ENCODE data around the gene ABHD8. TPM values are rescaled to one million over a fixed set of nuclear protein-coding genes. Genes with fewer than 3 reads are reported as not detected.
A peak's percentile ranks its signal among the peaks of the same experiment; 100 is the strongest.

The ABHD8 gene
- total and polyA plus RNA-seq, 2 experiments from 2014 or later = 8.7 to 19.1 TPM

GRCh38 chr19:17259118-17259780 is 44.0 kb downstream of the ABHD8 start:
- Histone ChIP-seq H3F3A (ENCODE audit: insufficient read depth) (no peaks in the 10 kb centered on the region), H3K9me3 (ENCODE audit: low read depth) (no peaks in the 10 kb centered on the region), H3K27ac (no peak overlapping the region), H3K27me3 (replicated peaks; ENCODE audit: insufficient read depth) (no peaks in the 10 kb centered on the region), H3K9ac (no peak overlapping the region), H3K4me1 (ENCODE audit: insufficient read depth) (no peaks in the 10 kb centered on the region), H3K9me2 (ENCODE audit: insufficient read depth) (no peaks in the 10 kb centered on the region), H3K79me2 (ENCODE audit: insufficient read depth) (no peaks in the 10 kb centered on the region), H3K4me3 (no peak overlapping the region), H2AFZ (no peak overlapping the region), H3K36me3 (ENCODE audit: low read depth) (no peaks in the 10 kb centered on the region), H3K4me2 (ENCODE audit: unreplicated experiment) (no peak overlapping the region), H4K20me1 (ENCODE audit: insufficient read depth) (no peaks in the 10 kb centered on the region)
- 62 to 70% methylated on average over 9 of the region's 9 CpGs for WGBS, 2 experiments (ENCODE audit: low coverage in 1 of 2, low lambda C conversion rate in 2 of 2, missing lambda C conversion rate in 2 of 2)
- in situ Hi-C loops (cut with MboI) = no loop called here
- DNase-seq = peak; percentile 45
- TF ChIP-seq EZH2 (IDR thresholded peaks at IDR 0.05; ENCODE audit: insufficient read depth, poor library complexity, severe bottlenecking) (no peak), EZH2phosphoT487 (IDR thresholded peaks at IDR 0.05; ENCODE audit: insufficient read depth, low read depth) (no peak)

GRCh38 chr19:17256130-17256529 is 47.1 kb downstream of the ABHD8 start:
- H3K9me2 ChIP-seq (ENCODE audit: insufficient read depth) = no peaks in the 10 kb centered on the region
- in situ Hi-C loops (cut with MboI) = no loop called here
- no peak overlapping the region for H3K4me3 ChIP-seq
- H3F3A ChIP-seq (ENCODE audit: insufficient read depth) = no peaks in the 10 kb centered on the region
- DNase-seq = no peak
- H3K79me2 ChIP-seq (ENCODE audit: insufficient read depth) = no peaks in the 10 kb centered on the region
- no peaks in the 10 kb centered on the region for H4K20me1 ChIP-seq (ENCODE audit: insufficient read depth)
- 55 to 61% methylated on average over 3 of the region's 3 CpGs for WGBS, 2 experiments (ENCODE audit: low coverage in 1 of 2, low lambda C conversion rate in 2 of 2, missing lambda C conversion rate in 2 of 2)
- no peaks in the 10 kb centered on the region for H3K9me3 ChIP-seq (ENCODE audit: low read depth)
- H3K27ac ChIP-seq = no peak overlapping the region
- H3K4me1 ChIP-seq (ENCODE audit: insufficient read depth) = no peaks in the 10 kb centered on the region
- no peaks in the 10 kb centered on the region for H3K36me3 ChIP-seq (ENCODE audit: low read depth)
- TF ChIP-seq EZH2phosphoT487 (IDR thresholded peaks at IDR 0.05; ENCODE audit: insufficient read depth, low read depth) (no peak), EZH2 (IDR thresholded peaks at IDR 0.05; ENCODE audit: insufficient read depth, poor library complexity, severe bottlenecking) (no peak)
- no peak overlapping the region for H2AFZ ChIP-seq
- no peak overlapping the region for H3K9ac ChIP-seq
- H3K27me3 ChIP-seq (replicated peaks; ENCODE audit: insufficient read depth) = no peaks in the 10 kb centered on the region
- no peak overlapping the region for H3K4me2 ChIP-seq (ENCODE audit: unreplicated experiment)

- no peaks in the 10 kb centered on the region for H3K79me2 ChIP-seq (ENCODE audit: insufficient read depth)
- DNase-seq = no peak
These were observed 48.0 kb downstream of the ABHD8 start for GRCh38 chr19:17255150-17255621.

DNA sequence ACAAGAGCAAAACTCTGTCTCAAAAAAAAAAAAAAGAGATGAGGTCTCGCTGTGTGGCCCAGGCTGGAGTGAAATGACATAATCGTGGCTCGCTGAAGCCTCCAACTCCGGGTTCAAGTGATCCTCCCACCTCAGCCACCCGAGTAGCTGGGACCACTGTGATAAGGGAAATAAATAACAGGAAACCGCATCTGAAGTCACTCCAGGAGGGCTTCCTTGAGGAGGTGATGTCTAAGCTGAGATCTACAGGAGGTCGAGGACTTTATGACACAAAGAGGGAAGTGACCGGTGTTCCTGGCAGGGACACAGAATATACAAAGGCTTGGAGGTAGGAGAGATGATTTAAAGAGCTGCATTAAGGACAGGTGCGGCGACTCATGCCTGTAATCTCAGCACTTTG is 48.6 kb downstream of the ABHD8 start:
- Histone ChIP-seq H3K4me1 (ENCODE audit: insufficient read depth) (no peaks in the 10 kb centered on the region), H3K4me2 (ENCODE audit: unreplicated experiment) (no peak overlapping the region), H3K27ac (no peak overlapping the region), H3K9ac (no peak overlapping the region), H4K20me1 (ENCODE audit: insufficient read depth) (no peaks in the 10 kb centered on the region), H2AFZ (no peak overlapping the region), H3K9me3 (ENCODE audit: low read depth) (no peaks in the 10 kb centered on the region), H3K4me3 (no peak overlapping the region), H3K79me2 (ENCODE audit: insufficient read depth) (no peaks in the 10 kb centered on the region), H3F3A (ENCODE audit: insufficient read depth) (no peaks in the 10 kb centered on the region), H3K36me3 (ENCODE audit: low read depth) (no peaks in the 10 kb centered on the region), H3K9me2 (ENCODE audit: insufficient read depth) (no peaks in the 10 kb centered on the region), H3K27me3 (replicated peaks; ENCODE audit: insufficient read depth) (no peaks in the 10 kb centered on the region)
- WGBS, 2 experiments (ENCODE audit: low coverage in 1 of 2, low lambda C conversion rate in 2 of 2, missing lambda C conversion rate in 2 of 2) = 68 to 77% methylated on average over 10 of the region's 10 CpGs
- in situ Hi-C loops (cut with MboI) = no loop called here
- TF ChIP-seq EZH2phosphoT487 (IDR thresholded peaks at IDR 0.05; ENCODE audit: insufficient read depth, low read depth) (no peak), EZH2 (IDR thresholded peaks at IDR 0.05; ENCODE audit: insufficient read depth, poor library complexity, severe bottlenecking) (no peak)
- no peak for DNase-seq

More at GRCh38 chr19:17255150-17255621, 48.0 kb downstream of the ABHD8 start:
- Histone ChIP-seq H4K20me1 (ENCODE audit: insufficient read depth) (no peaks in the 10 kb centered on the region), H3F3A (ENCODE audit: insufficient read depth) (no peaks in the 10 kb centered on the region), H3K4me1 (ENCODE audit: insufficient read depth) (no peaks in the 10 kb centered on the region), H3K4me3 (no peak overlapping the region), H3K36me3 (ENCODE audit: low read depth) (no peaks in the 10 kb centered on the region), H3K9ac (no peak overlapping the region), H3K27me3 (replicated peaks; ENCODE audit: insufficient read depth) (no peaks in the 10 kb centered on the region), H3K27ac (no peak overlapping the region), H3K9me2 (ENCODE audit: insufficient read depth) (no peaks in the 10 kb centered on the region), H3K4me2 (ENCODE audit: unreplicated experiment) (no peak overlapping the region), H3K9me3 (ENCODE audit: low read depth) (no peaks in the 10 kb centered on the region), H2AFZ (no peak overlapping the region)
- in situ Hi-C loops (cut with MboI) = no loop called here
- no peak for TF ChIP-seq EZH2phosphoT487 (IDR thresholded peaks at IDR 0.05; ENCODE audit: insufficient read depth, low read depth)
- no peak for TF ChIP-seq EZH2 (IDR thresholded peaks at IDR 0.05; ENCODE audit: insufficient read depth, poor library complexity, severe bottlenecking)
- 73 to 75% methylated on average over 18 of the region's 18 CpGs for WGBS, 2 experiments (ENCODE audit: low coverage in 1 of 2, low lambda C conversion rate in 2 of 2, missing lambda C conversion rate in 2 of 2)

Data from GM23248 (cell line).